Lung (tissue), 12 donors: ENCODE data around the gene OS9. TPM values are rescaled to one million over a fixed set of nuclear protein-coding genes. Genes with fewer than 3 reads are reported as not detected.

Experiments
- ATAC-seq: fragments of 200-7000 bp; cut with Tn5 transposase; one replicate; pipeline ENCODE4 v1.9.1; 2020; ENCODE audit warnings: moderate number of reproducible peaks; ENCODE audit not compliant: insufficient read depth, low FRiP score
- DNase-seq, 3 donors: peaks; one replicate each; pipeline ENCODE4 v3.0.0-alpha.2; 2013 to 2017
- H3K27ac ChIP-seq, 2 donors: one replicate each; pipeline ENCODE4 v1.5.1; 2013; ENCODE audit warnings: mild to moderate bottlenecking in 2 of 2, moderate library complexity in 2 of 2, control low read depth in 1 of 2, inconsistent platforms in 1 of 2, low read depth in 1 of 2, low read length in 1 of 2
- H3K27me3 ChIP-seq, 3 donors: one replicate each; pipeline ENCODE4 v1.5.1; 2013; ENCODE audit warnings: low read length in 2 of 3; ENCODE audit not compliant: control insufficient read depth in 3 of 3, insufficient read depth in 3 of 3
- H3K36me3 ChIP-seq, 4 donors: one replicate each; pipeline ENCODE4 v1.5.1; 2013; ENCODE audit warnings: low read length in 4 of 4, mild to moderate bottlenecking in 1 of 4, moderate library complexity in 1 of 4; ENCODE audit not compliant: control insufficient read depth in 4 of 4, insufficient read depth in 4 of 4
- H3K4me1 ChIP-seq, 5 donors: one replicate each; pipeline ENCODE4 v1.5.1; 2013; ENCODE audit warnings: low read length in 5 of 5, mild to moderate bottlenecking in 2 of 5, moderate library complexity in 1 of 5; ENCODE audit not compliant: control insufficient read depth in 5 of 5, insufficient read depth in 5 of 5
- H3K4me3 ChIP-seq: one replicate; pipeline ENCODE4 v1.5.1; 2013; ENCODE audit warnings: mild to moderate bottlenecking, control low read depth, moderate library complexity
- H3K9ac ChIP-seq, 2 donors: one replicate each; pipeline ENCODE4 v1.5.1; 2013; ENCODE audit warnings: low read length in 2 of 2, control low read depth in 1 of 2; ENCODE audit not compliant: insufficient read depth in 1 of 2
- H3K9me3 ChIP-seq, 4 donors: one replicate each; pipeline ENCODE4 v1.5.1; 2013; ENCODE audit warnings: low read length in 3 of 4, mild to moderate bottlenecking in 1 of 4, moderate library complexity in 1 of 4; ENCODE audit not compliant: control insufficient read depth in 4 of 4, insufficient read depth in 3 of 4
- WGBS, 2 donors: extraction: QIAGEN DNeasy Blood & Tissue Kit; methylation state at CpG; one replicate each; pipeline ENCODE4 v1.1.7; 2013; 5-methylcytosine and 5-hydroxymethylcytosine counted together
- polyA plus RNA-seq, 2 donors: library from polyadenylated mRNA; stranded (reverse); fragments of 200-250 nt; gene quantifications; one replicate each; pipeline ENCODE4 v1.2.1, GENCODE V29; 2013
- total RNA-seq, 2 donors: library from RNA; depleted of rRNA in 1 of 2; stranded (reverse); fragments of >200 nt in 1 of 2; gene quantifications; one replicate each; pipeline ENCODE4 v1.2.1, GENCODE V29; 2014 to 2021
- TF ChIP-seq, protein P1 (sequence below): IDR thresholded peaks from 2 replicates; pipeline ENCODE4 v1.5.1; 2012; ENCODE audit warnings: mild to moderate bottlenecking; ENCODE audit errors: control extremely low read depth, extremely low read depth
- donor health status: control.
- donor health status: control.
- donor health status: Bipolar disorder and iron deficiency.
- donor health status: healthy.
- donor health status: DM: yes; HTN: yes; CAD: no.

Gene OS9
- total and polyA plus RNA-seq, 4 donors = 144 to 356 (median 249) TPM

DNA sequence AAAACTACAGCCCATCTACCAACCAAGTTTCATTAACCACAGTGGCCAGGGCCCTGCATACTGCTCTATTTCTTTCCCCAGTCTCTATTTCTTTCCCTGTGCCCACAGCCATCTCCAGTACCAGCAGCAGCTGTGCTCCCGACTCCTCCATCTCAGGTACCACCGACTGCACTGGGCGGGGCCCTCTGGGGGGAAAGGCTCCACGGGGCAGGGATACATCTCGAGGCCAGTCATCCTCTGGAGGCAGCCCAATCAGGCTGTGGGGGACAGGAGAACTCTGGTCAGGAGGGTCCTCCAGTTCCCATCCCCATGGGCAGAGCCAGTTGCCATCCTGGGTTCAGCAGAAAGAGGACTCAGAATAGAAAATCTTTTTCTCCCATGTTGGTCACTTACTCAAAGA is 55.1 kb downstream of the OS9 start:
- H3K27me3 ChIP-seq = no peaks in the 10 kb centered on the region
- WGBS, 2 donors = 90 to 93% methylated on average over 5 of the region's 5 CpGs
- H3K9me3 ChIP-seq = no peaks in the 10 kb centered on the region
- TF ChIP-seq, protein P1, sequence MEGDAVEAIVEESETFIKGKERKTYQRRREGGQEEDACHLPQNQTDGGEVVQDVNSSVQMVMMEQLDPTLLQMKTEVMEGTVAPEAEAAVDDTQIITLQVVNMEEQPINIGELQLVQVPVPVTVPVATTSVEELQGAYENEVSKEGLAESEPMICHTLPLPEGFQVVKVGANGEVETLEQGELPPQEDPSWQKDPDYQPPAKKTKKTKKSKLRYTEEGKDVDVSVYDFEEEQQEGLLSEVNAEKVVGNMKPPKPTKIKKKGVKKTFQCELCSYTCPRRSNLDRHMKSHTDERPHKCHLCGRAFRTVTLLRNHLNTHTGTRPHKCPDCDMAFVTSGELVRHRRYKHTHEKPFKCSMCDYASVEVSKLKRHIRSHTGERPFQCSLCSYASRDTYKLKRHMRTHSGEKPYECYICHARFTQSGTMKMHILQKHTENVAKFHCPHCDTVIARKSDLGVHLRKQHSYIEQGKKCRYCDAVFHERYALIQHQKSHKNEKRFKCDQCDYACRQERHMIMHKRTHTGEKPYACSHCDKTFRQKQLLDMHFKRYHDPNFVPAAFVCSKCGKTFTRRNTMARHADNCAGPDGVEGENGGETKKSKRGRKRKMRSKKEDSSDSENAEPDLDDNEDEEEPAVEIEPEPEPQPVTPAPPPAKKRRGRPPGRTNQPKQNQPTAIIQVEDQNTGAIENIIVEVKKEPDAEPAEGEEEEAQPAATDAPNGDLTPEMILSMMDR = no peak
- peaks cover 9 to 33% (median 24%) of the 10 kb centered on the region in 4 donors for H3K36me3 ChIP-seq
- no peak overlapping the region for H3K9ac ChIP-seq
- no peak overlapping the region for H3K4me3 ChIP-seq
- ATAC-seq (no peak), DNase-seq (no peak)
- peaks cover 2 to 38% (median 13%) of the 10 kb centered on the region in 5 donors for H3K4me1 ChIP-seq
- H3K27ac ChIP-seq = no peak overlapping the region

DNA sequence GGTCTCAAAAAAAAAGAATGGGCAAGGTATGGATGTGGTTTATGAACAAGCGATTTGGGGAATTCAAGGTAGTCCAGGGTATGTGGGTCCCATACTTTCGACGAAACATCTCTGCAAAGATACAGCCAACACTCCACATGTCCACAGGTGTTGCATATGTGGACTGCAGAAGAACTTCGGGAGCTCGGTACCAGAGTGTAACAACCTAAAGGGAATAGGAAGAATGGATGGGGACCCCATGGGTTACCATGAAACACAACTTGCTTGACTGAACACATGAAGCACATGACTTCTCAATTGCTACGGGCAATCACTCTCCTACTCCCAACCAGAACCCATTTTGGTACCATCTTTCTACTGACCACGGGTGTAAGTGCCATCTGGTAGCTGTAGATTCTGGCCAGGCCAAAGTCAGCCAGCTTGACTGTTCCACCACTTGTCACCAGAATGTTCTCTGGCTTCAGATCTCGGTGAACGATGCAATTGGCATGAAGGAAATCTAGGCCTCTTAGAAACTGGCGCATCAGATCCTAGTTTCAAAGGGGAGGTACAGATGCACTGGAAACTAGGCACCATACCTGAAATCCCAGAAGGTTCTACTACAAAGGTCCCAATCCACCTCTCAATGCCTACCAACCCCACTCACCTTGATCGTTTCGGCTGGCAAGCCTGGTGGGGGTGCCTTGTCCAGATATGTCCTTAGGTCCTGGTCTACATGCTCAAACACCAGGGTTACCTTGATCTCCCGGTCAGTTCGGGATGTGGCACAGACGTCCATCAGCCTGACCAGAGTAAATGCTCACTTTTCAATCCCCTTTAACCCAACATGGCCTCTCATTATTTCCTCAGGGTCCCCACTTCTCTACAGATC is 56.9 kb downstream of the OS9 start:
- Histone ChIP-seq H3K27me3 (no peaks in the 10 kb centered on the region), H3K9me3 (no peaks in the 10 kb centered on the region), H3K27ac (peak overlapping the region; percentile 82 to 95), H3K4me3 (peak overlapping the region; percentile 62), H3K4me1 (peaks cover 2 to 34% (median 9%) of the 10 kb centered on the region in 5 donors), H3K9ac (peak overlapping the region; percentile 91 to 96), H3K36me3 (peaks cover 9 to 33% (median 24%) of the 10 kb centered on the region in 4 donors)
- TF ChIP-seq, protein P1 = no peak
- WGBS, 2 donors = 87 to 92% methylated on average over 15 of the region's 15 CpGs
- no peak for ATAC-seq
- DNase-seq = no peak

DNA sequence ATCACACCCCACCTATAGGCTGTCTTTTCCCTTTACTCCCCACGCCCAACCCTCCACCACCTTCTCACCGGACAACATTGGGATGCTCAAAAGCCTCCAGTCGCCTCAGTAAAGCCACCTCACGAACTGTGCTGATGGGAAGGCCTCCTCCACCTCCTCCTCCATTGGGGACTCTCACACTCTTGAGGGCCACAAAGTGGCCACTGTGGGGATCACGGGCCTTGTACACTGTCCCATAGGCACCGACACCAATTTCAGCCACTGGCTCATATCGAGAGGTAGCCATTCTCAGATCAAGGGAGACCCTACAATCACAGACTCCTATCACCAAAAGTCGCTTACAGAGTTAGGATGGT is 57.5 kb downstream of the OS9 start:
- 11 to 16% methylated on average over 8 of the region's 8 CpGs for WGBS, 2 donors
- DNase-seq (no peak), ATAC-seq (no peak)
- Histone ChIP-seq H3K4me3 (peak overlapping the region; percentile 62), H3K4me1 (peaks cover 5 to 39% (median 13%) of the 10 kb centered on the region in 5 donors), H3K36me3 (peaks cover 9 to 29% (median 24%) of the 10 kb centered on the region in 4 donors), H3K27ac (peak overlapping the region; percentile 82 to 95), H3K9ac (peak overlapping the region; percentile 91 to 96), H3K27me3 (no peaks in the 10 kb centered on the region), H3K9me3 (no peaks in the 10 kb centered on the region)
- TF ChIP-seq, protein P1 = no peak
